ENCODE data around the gene LPGAT1. TPM values are rescaled to one million over a fixed set of nuclear protein-coding genes. Genes with fewer than 3 reads are reported as not detected.

The LPGAT1 gene
- total and polyA plus RNA-seq, 2 of the 13 experiments (the other 11 are each of a cell fraction or from before 2014, with no cell fraction given), result 12.1 to 48.3 TPM

DNA sequence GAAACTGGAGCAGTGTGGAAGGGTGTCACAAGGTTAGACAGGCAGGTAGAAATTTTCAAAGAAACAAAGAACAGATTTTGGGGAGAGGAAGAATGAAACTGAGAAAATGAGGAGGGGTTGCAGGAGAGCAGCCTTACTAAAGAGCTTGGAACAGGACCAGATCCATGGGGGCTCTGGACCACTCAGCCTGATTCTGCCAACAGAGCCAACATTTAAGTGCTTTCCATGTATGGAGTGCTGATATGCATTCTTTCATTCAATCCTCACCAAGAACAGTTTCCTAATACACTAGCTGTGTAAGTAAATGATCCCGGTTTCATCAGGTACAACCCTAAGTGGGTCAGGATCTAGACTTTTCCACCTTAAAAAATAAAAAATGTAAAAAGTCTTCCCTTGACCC lies 16.2 kb downstream of the LPGAT1 start:
- Histone ChIP-seq H3K9ac (ENCODE audit: insufficient read depth, low read depth, low read length) (no peak overlapping the region), H3K4me1 (ENCODE audit: insufficient read depth, low read length) (no peaks in the 10 kb centered on the region), H3K36me3 (replicated peaks in 1 of 2; ENCODE audit: control insufficient read depth in 1 of 2, insufficient read depth in 2 of 2, low read length in 2 of 2) (peaks cover 1 to 16% of the 10 kb centered on the region in 2 experiments; a peak in 2 of 5 replicates), H3K4me3 (replicated peaks in 1 of 3; ENCODE audit: insufficient read depth in 1 of 3, low read depth in 2 of 3, low read length in 3 of 3) (no peak overlapping the region), H3K4me2 (ENCODE audit: low read depth, low read length) (no peak overlapping the region), H2AFZ (ENCODE audit: low read length) (no peak overlapping the region), H3K27ac (ENCODE audit: extremely low read length, insufficient read depth, low read length) (no peak overlapping the region), H3K9me3 (ENCODE audit: low read length) (no peaks in the 10 kb centered on the region), H4K20me1 (ENCODE audit: insufficient read depth, low read length) (0 out of 2 replicates have a peak, but pooled peaks cover 2% of the 10 kb centered on the region), H3K79me2 (ENCODE audit: insufficient read depth, low read length) (no peaks in the 10 kb centered on the region), H3K27me3 (ENCODE audit: control insufficient read depth in 1 of 2, insufficient read depth in 2 of 2, low read length in 2 of 2) (no peaks in the 10 kb centered on the region)
- DNase-seq (ENCODE audit: low spot score) (no peak), FAIRE-seq (no peak), ATAC-seq (no peak)
- no TSS peak for BruUV-seq (replicated peaks)
- POLR2A ChIA-PET, result no interaction called here
- 92% methylated on average over 1 of the region's 1 CpG for WGBS (ENCODE audit: low lambda C conversion rate)
- intact Hi-C loops (cut with micrococcal nuclease; ENCODE audit: unreplicated experiment), result no loop called here
- TF ChIP-seq JUN (CRISPR knock-in tag; IDR thresholded peaks at IDR 0.05), result no peak
- TF ChIP-seq ZFP41 (CRISPR knock-in tag; IDR thresholded peaks at IDR 0.05; ENCODE audit: borderline replicate concordance), result no peak
- no peak for TF ChIP-seq HMGXB4 (CRISPR knock-in tag; IDR thresholded peaks at IDR 0.05; ENCODE audit: borderline replicate concordance in 1 of 2, low read depth in 1 of 2)
- no peak for TF ChIP-seq NR3C1 (CRISPR knock-in tag; IDR thresholded peaks at IDR 0.05)
- TF ChIP-seq ZNF274 (CRISPR knock-in tag; IDR thresholded peaks at IDR 0.05), result no peak
- TF ChIP-seq TBP (CRISPR knock-in tag; IDR thresholded peaks at IDR 0.05), result no peak
- TF ChIP-seq DNMT1 (CRISPR knock-in tag; IDR thresholded peaks at IDR 0.05), result no peak
- TF ChIP-seq ZNF432 (CRISPR knock-in tag; IDR thresholded peaks at IDR 0.05; ENCODE audit: borderline replicate concordance), result no peak
- TF ChIP-seq NFKB2 (CRISPR knock-in tag; IDR thresholded peaks at IDR 0.05; ENCODE audit: borderline replicate concordance), result no peak
- TF ChIP-seq ZBTB21 (CRISPR knock-in tag; IDR thresholded peaks at IDR 0.05), result no peak
- TF ChIP-seq NFIB (CRISPR knock-in tag; IDR thresholded peaks at IDR 0.05; ENCODE audit: borderline replicate concordance), result no peak
- CTCF ChIA-PET (ENCODE audit: low intra/inter-chr PET ratio, low total read pairs), result no interaction called here
- in situ Hi-C loops (cut with HindIII; ENCODE audit: extremely low pct_ligation_motif_present, low pct_unique_long_range_greater_than_20kb), result no loop called here

Data from HepG2 (cell line).